HG02943 (cell line): ENCODE measurements around the gene ADM.

Experiments
- ATAC-seq: cut with Tn5 transposase; IDR thresholded peaks from one replicate; pipeline ENCODE4 v1.9.1; 2021; ENCODE audit warnings: mild to moderate bottlenecking, low read depth, moderate library complexity; ENCODE audit not compliant: unreplicated experiment

The ADM gene

GRCh38 chr11:10308201-10308954 is 3.5 kb downstream of the ADM start:
- ATAC-seq: no peak

- no peak for ATAC-seq
Observed at GRCh38 chr11:10309163-10310093, 4.6 kb downstream of the ADM start.

GRCh38 chr11:10310301-10310841 is 5.5 kb downstream of the ADM start:
- no peak for ATAC-seq

GRCh38 chr11:10311802-10312201 is 6.9 kb downstream of the ADM start:
- no peak for ATAC-seq

GRCh38 chr11:10314199-10315072 is 9.6 kb downstream of the ADM start:
- peak; percentile 79 for ATAC-seq

- ATAC-seq: no peak
Observed at GRCh38 chr11:10315083-10315482, 10.2 kb downstream of the ADM start.

GRCh38 chr11:10317151-10317755 is 12.4 kb downstream of the ADM start:
- ATAC-seq: no peak

GRCh38 chr11:10317776-10318526 is 13.1 kb downstream of the ADM start:
- ATAC-seq: no peak

- ATAC-seq: no peak
Observed at GRCh38 chr11:10318527-10318802, 13.6 kb downstream of the ADM start.

- ATAC-seq: no peak
Observed at GRCh38 chr11:10319702-10320558, 15.1 kb downstream of the ADM start.

GRCh38 chr11:10320736-10321465 is 16.0 kb downstream of the ADM start:
- ATAC-seq: no peak

GRCh38 chr11:10322401-10322800 is 17.5 kb downstream of the ADM start:
- ATAC-seq: no peak

GRCh38 chr11:10322830-10323792 is 18.2 kb downstream of the ADM start:
- no peak for ATAC-seq

- ATAC-seq: no peak
Observed at GRCh38 chr11:10323793-10324170, 18.9 kb downstream of the ADM start.

GRCh38 chr11:10324474-10324873 is 19.6 kb downstream of the ADM start:
- no peak for ATAC-seq

GRCh38 chr11:10325277-10326011 is 20.6 kb downstream of the ADM start:
- ATAC-seq: no peak
